ENCODE results near the gene ATF3. TPM values are rescaled to one million over a fixed set of nuclear protein-coding genes. Genes with fewer than 3 reads are reported as not detected.
"Not testable (repeated sequence)": the region's sequence is repeated elsewhere in the genome, so short reads cannot be mapped to it uniquely, and the experiment has no call there.

ATF3 gene
- total RNA-seq, 1 experiment from 2014 or later = 6.0 TPM

- DNase-seq (ENCODE audit: low read depth) = no peak
Measured at GRCh38 chr1:212649020-212649419, 40.5 kb downstream of the ATF3 start.

GRCh38 chr1:212650228-212650627, 41.7 kb downstream of the ATF3 start:
- peak; percentile 43 for DNase-seq (ENCODE audit: low read depth)

GRCh38 chr1:212651521-212651920, 43.0 kb downstream of the ATF3 start:
- peak; percentile 73 for DNase-seq (ENCODE audit: low read depth)

- no peak for DNase-seq (ENCODE audit: low read depth)
Measured at GRCh38 chr1:212651977-212652376, 43.4 kb downstream of the ATF3 start.

GRCh38 chr1:212652609-212653008, 44.0 kb downstream of the ATF3 start:
- DNase-seq (ENCODE audit: low read depth) = no peak

GRCh38 chr1:212655668-212656440, 47.3 kb downstream of the ATF3 start:
- DNase-seq (ENCODE audit: low read depth) = peak; percentile 95

- DNase-seq (ENCODE audit: low read depth) = peak; percentile 86
Measured at GRCh38 chr1:212656730-212657129, 48.2 kb downstream of the ATF3 start.

GRCh38 chr1:212658250-212658649, 49.7 kb downstream of the ATF3 start:
- not testable (repeated sequence) for DNase-seq (ENCODE audit: low read depth)

GRCh38 chr1:212664409-212665199, 56.0 kb downstream of the ATF3 start:
- no peak for DNase-seq (ENCODE audit: low read depth)

- DNase-seq (ENCODE audit: low read depth) = peak; percentile 74
Measured at GRCh38 chr1:212665241-212666115, 56.9 kb downstream of the ATF3 start.

- DNase-seq (ENCODE audit: low read depth) = no peak
Measured at GRCh38 chr1:212666116-212666775, 57.7 kb downstream of the ATF3 start.

- peak; percentile 100 for DNase-seq (ENCODE audit: low read depth)
Measured at GRCh38 chr1:212667223-212668139, 58.9 kb downstream of the ATF3 start.

GRCh38 chr1:212668477-212668876, 59.9 kb downstream of the ATF3 start:
- DNase-seq (ENCODE audit: low read depth) = no peak

GRCh38 chr1:212669102-212669501, 60.5 kb downstream of the ATF3 start:
- DNase-seq (ENCODE audit: low read depth) = peak; percentile 56

GRCh38 chr1:212669600-212669999, 61.0 kb downstream of the ATF3 start:
- no peak for DNase-seq (ENCODE audit: low read depth)

- peak; percentile 73 for DNase-seq (ENCODE audit: low read depth)
Measured at GRCh38 chr1:212670301-212670700, 61.7 kb downstream of the ATF3 start.
